HCT116 (cell line): ENCODE measurements around the gene SYNPR. TPM values are rescaled to one million over a fixed set of nuclear protein-coding genes. Genes with fewer than 3 reads are reported as not detected.

Source experiments
- ATAC-seq: fragments of 200-7000 bp; cut with Tn5 transposase; 2 replicates; pipeline ENCODE4 v1.9.1; 2020; ENCODE audit warnings: mild to moderate bottlenecking, moderate library complexity
- BruUV-seq: library from RNA; stranded (reverse); fragments of 400-500 nt; replicated peaks from 2 replicates; lab custom pipeline; 2021; lab: Mats Ljungman, UMichigan
- CTCF ChIA-PET: fragments of 300-600 bp; sonication (Branson Sonifier 250); formaldehyde crosslinking; loops from one replicate; lab custom pipeline; 2021; ENCODE audit warnings: antibody characterized with exemption; lab: Charles Lee
- POLR2A ChIA-PET: fragments of 300-600, 350-600 bp; sonication (Branson Sonifier 250); formaldehyde crosslinking; loops from one replicate; lab custom pipeline; 2021; ENCODE audit warnings: antibody characterized with exemption; lab: Charles Lee
- RAD21 ChIA-PET, 2 experiments: fragments of 300-600 bp; sonication (Branson Sonifier 250); formaldehyde crosslinking; loops; one replicate each; lab custom pipeline; 2023; ENCODE audit warnings: low total read pairs in 2 of 2; ENCODE audit not compliant: uncharacterized antibody in 2 of 2, unreplicated experiment in 2 of 2, low non-redundant PET in 1 of 2; lab: Charles Lee
- DNase-seq: peaks from one replicate; pipeline ENCODE4 v3.0.0-alpha.2; 2010; ENCODE audit warnings: low read depth, low spot score
- H2AFZ ChIP-seq: fragments of 200-600 bp; shearing (Covaris generic), sonication (generic); 2 replicates; pipeline ENCODE4 v1.6.1; 2017; ENCODE audit warnings: low read depth, mixed run types, mixed read lengths, antibody characterized with exemption, low read length; ENCODE audit not compliant: poor library complexity, severe bottlenecking
- H3K27ac ChIP-seq: 2 replicates; pipeline ENCODE4 v1.5.1; 2012; ENCODE audit warnings: low read depth, low read length
- H3K27me3 ChIP-seq: fragments of 200-600 bp; sonication (generic); 2 replicates; pipeline ENCODE4 v1.6.1; 2016; ENCODE audit warnings: mixed run types, low read length, mixed read lengths; ENCODE audit not compliant: insufficient read depth
- H3K36me3 ChIP-seq, 2 experiments: fragments of 200-500 bp in 1 of 2; fragments of 200-600 bp in 1 of 2; sonication (Bioruptor generic) in 1 of 2; sonication (generic) in 1 of 2; 2 replicates each; pipeline versions ENCODE4 v1.5.1 to v1.6.1; 2014 to 2016; ENCODE audit warnings: low read length in 2 of 2, inconsistent platforms in 1 of 2, mixed read lengths in 1 of 2, mixed run types in 1 of 2; ENCODE audit not compliant: insufficient read depth in 2 of 2, control insufficient read depth in 1 of 2
- H3K4me1 ChIP-seq, 2 experiments: fragments of 200-600 bp in 1 of 2; sonication (generic) in 1 of 2; 2 replicates each; pipeline versions ENCODE4 v1.5.1 to v1.6.1; 2012 to 2017; ENCODE audit warnings: low read length in 2 of 2, inconsistent platforms in 1 of 2, mild to moderate bottlenecking in 1 of 2, mixed read lengths in 1 of 2, mixed run types in 1 of 2, moderate library complexity in 1 of 2; ENCODE audit not compliant: insufficient read depth in 2 of 2, control insufficient read depth in 1 of 2
- H3K4me2 ChIP-seq: fragments of 200-600 bp; sonication (generic); 2 replicates; pipeline ENCODE4 v1.6.1; 2017; ENCODE audit warnings: mixed run types, low read length, mixed read lengths
- H3K4me3 ChIP-seq, 2 experiments: fragments of 200-600 bp in 1 of 2; sonication (generic) in 1 of 2; replicated peaks in 1 of 2; 2 replicates each; pipeline ENCODE4 v1.5.1; 2011 to 2016; ENCODE audit warnings: low read length in 2 of 2, control low read depth in 1 of 2, low read depth in 1 of 2, mild to moderate bottlenecking in 1 of 2, mixed read lengths in 1 of 2, mixed run types in 1 of 2
- H3K79me2 ChIP-seq: fragments of 200-600 bp; sonication (generic); 2 replicates; pipeline ENCODE4 v1.6.1; 2017; ENCODE audit warnings: mild to moderate bottlenecking, mixed run types, low read length, moderate library complexity, mixed read lengths; ENCODE audit not compliant: insufficient read depth
- H3K9ac ChIP-seq: fragments of 200-600 bp; sonication (generic); 2 replicates; pipeline ENCODE4 v1.6.1; 2016; ENCODE audit warnings: low read length, mixed read lengths
- H3K9me2 ChIP-seq: fragments of 200-600 bp; sonication (generic), shearing (Covaris generic); 2 replicates; pipeline ENCODE4 v1.6.1; 2017; ENCODE audit warnings: mixed run types, mild to moderate bottlenecking, moderate library complexity; ENCODE audit not compliant: insufficient read depth
- H3K9me3 ChIP-seq, 2 experiments: fragments of 200-500 bp in 1 of 2; fragments of 200-600 bp in 1 of 2; sonication (Bioruptor generic) in 1 of 2; sonication (generic) in 1 of 2; 2 replicates each; pipeline ENCODE4 v1.6.1; 2014 to 2017; ENCODE audit warnings: low read length in 2 of 2, mixed read lengths in 2 of 2, inconsistent platforms in 1 of 2, low read depth in 1 of 2, mild to moderate bottlenecking in 1 of 2, mixed run types in 1 of 2, moderate library complexity in 1 of 2; ENCODE audit not compliant: control insufficient read depth in 1 of 2, insufficient read depth in 1 of 2
- H4K20me1 ChIP-seq: fragments of 200-600 bp; sonication (generic), shearing (Covaris generic); 2 replicates; pipeline ENCODE4 v1.6.1; 2017; ENCODE audit warnings: mixed run types, mild to moderate bottlenecking, moderate library complexity; ENCODE audit not compliant: insufficient read depth
- CEBPB ChIP-seq: IDR thresholded peaks from 2 replicates; pipeline ENCODE4 v1.6.1; 2012; ENCODE audit warnings: low read depth
- CTCF ChIP-seq, 3 experiments: fragments of 200-600 bp in 1 of 3; sonication (generic) in 1 of 3; IDR thresholded peaks in 2 of 3; conservative IDR thresholded peaks in 1 of 3; 2 replicates each; pipeline ENCODE4 v1.5.1; 2012 to 2017; ENCODE audit warnings: low read depth in 2 of 3, low read length in 2 of 3, antibody characterized with exemption in 1 of 3, borderline replicate concordance in 1 of 3, control low read depth in 1 of 3, mild to moderate bottlenecking in 1 of 3, mixed read lengths in 1 of 3, mixed run types in 1 of 3, moderate library complexity in 1 of 3; ENCODE audit not compliant: insufficient read depth in 1 of 3
- ELF1 ChIP-seq: IDR thresholded peaks from 2 replicates; pipeline ENCODE4 v1.6.1; 2012; ENCODE audit warnings: low read depth, borderline replicate concordance
- EZH2 ChIP-seq: fragments of 200-600 bp; sonication (generic); IDR thresholded peaks from 2 replicates; pipeline ENCODE4 v1.6.1; 2017; ENCODE audit warnings: antibody characterized with exemption, mixed run types
- EZH2phosphoT487 ChIP-seq: fragments of 200-600 bp; IDR thresholded peaks from 2 replicates; pipeline ENCODE4 v1.6.1; 2018; ENCODE audit warnings: antibody characterized with exemption, borderline replicate concordance
- JUND ChIP-seq: IDR thresholded peaks from 2 replicates; pipeline ENCODE4 v1.6.1; 2012
- MAX ChIP-seq: IDR thresholded peaks from 2 replicates; pipeline ENCODE4 v1.6.1; 2012
- POLR2A ChIP-seq: IDR thresholded peaks from 2 replicates; pipeline ENCODE4 v1.7.0; 2011; ENCODE audit warnings: borderline replicate concordance; ENCODE audit not compliant: insufficient read depth, insufficient read length; ENCODE audit errors: extremely low read depth
- SIN3A ChIP-seq: IDR thresholded peaks from 2 replicates; pipeline ENCODE4 v1.6.1; 2012; ENCODE audit warnings: low read depth
- SRF ChIP-seq: IDR thresholded peaks from 2 replicates; pipeline ENCODE4 v1.6.1; 2012; ENCODE audit warnings: low read depth
- TCF7L2 ChIP-seq: IDR thresholded peaks from 2 replicates; pipeline ENCODE4 v1.7.0; 2011; ENCODE audit warnings: borderline replicate concordance, inconsistent platforms; ENCODE audit not compliant: insufficient read depth, insufficient read length; ENCODE audit errors: extremely low read depth
- YY1 ChIP-seq: IDR thresholded peaks from 2 replicates; pipeline ENCODE4 v1.6.1; 2011; ENCODE audit warnings: low read length, low read depth, moderate library complexity, mild to moderate bottlenecking; ENCODE audit not compliant: insufficient replicate concordance; ENCODE audit errors: extremely low read depth
- ZBTB33 ChIP-seq: IDR thresholded peaks from 2 replicates; pipeline ENCODE4 v1.6.1; 2011; ENCODE audit warnings: mild to moderate bottlenecking, low read length, moderate library complexity; ENCODE audit not compliant: insufficient replicate concordance; ENCODE audit errors: extremely low read depth
- ZNF274 ChIP-seq: fragments of 200-500 bp; sonication (Bioruptor generic); IDR thresholded peaks from 2 replicates; pipeline ENCODE4 v1.6.1; 2014; ENCODE audit warnings: mild to moderate bottlenecking, low read depth, low read length, inconsistent platforms
- intact Hi-C: fragments of 100-400 bp; cut with micrococcal nuclease; formaldehyde crosslinking; loops from 2 replicates; pipeline ENCODE4 v1.10.0; 2022
- total RNA-seq: library from RNA; stranded (reverse); gene quantifications from one replicate; pipeline ENCODE4 v1.2.1, GENCODE V29; 2021; ENCODE audit not compliant: unreplicated experiment

Gene SYNPR
- total RNA-seq, 1 experiment from 2014 or later = not detected

GRCh38 chr3:63508305-63508704 lies 230.2 kb downstream of the SYNPR start:
- Histone ChIP-seq H3K79me2 (no peaks in the 10 kb centered on the region), H3K27me3 (no peaks in the 10 kb centered on the region; the same call in 1 of the 2 replicates), H3K36me3 (no peaks in the 10 kb centered on the region), H2AFZ (no peak overlapping the region), H3K27ac (no peak overlapping the region), H4K20me1 (no peaks in the 10 kb centered on the region), H3K4me1 (no peaks in the 10 kb centered on the region), H3K4me2 (no peak overlapping the region), H3K9me2 (no peaks in the 10 kb centered on the region), H3K9ac (no peak overlapping the region), H3K4me3 (no peak overlapping the region), H3K9me3 (no peaks in the 10 kb centered on the region)
- ATAC-seq (no peak), DNase-seq (no peak)
- TF ChIP-seq ZNF274 (no peak), ZBTB33 (no peak), POLR2A (no peak), EZH2phosphoT487 (no peak), SIN3A (no peak), JUND (no peak), TCF7L2 (no peak)
- intact Hi-C loops = no loop called here
- POLR2A ChIA-PET = no interaction called here
- RAD21 ChIA-PET = no interaction called here
- CTCF ChIA-PET = no interaction called here
- BruUV-seq = no TSS peak

GRCh38 chr3:63508771-63509170 lies 230.7 kb downstream of the SYNPR start:
- Histone ChIP-seq H3K4me3 (no peak overlapping the region), H3K79me2 (no peaks in the 10 kb centered on the region), H3K36me3 (no peaks in the 10 kb centered on the region), H3K4me2 (no peak overlapping the region), H2AFZ (no peak overlapping the region), H3K9ac (no peak overlapping the region), H3K27me3 (peaks cover under 1% of the 10 kb centered on the region), H3K9me2 (no peaks in the 10 kb centered on the region), H3K4me1 (no peaks in the 10 kb centered on the region), H3K27ac (no peak overlapping the region), H4K20me1 (no peaks in the 10 kb centered on the region), H3K9me3 (no peaks in the 10 kb centered on the region)
- BruUV-seq = no TSS peak
- RAD21 ChIA-PET = no interaction called here
- DNase-seq (no peak), ATAC-seq (no peak)
- intact Hi-C loops = no loop called here
- CTCF ChIA-PET = no interaction called here
- POLR2A ChIA-PET = no interaction called here
- TF ChIP-seq EZH2 (no peak), YY1 (no peak), SIN3A (no peak), MAX (no peak), CEBPB (no peak), ELF1 (no peak), POLR2A (no peak), SRF (no peak), TCF7L2 (no peak), EZH2phosphoT487 (no peak), JUND (no peak), CTCF (IDR thresholded peaks at IDR 0.05 in 2 of 3, conservative IDR thresholded peaks at IDR 0.05 in 1 of 3; ENCODE audit: borderline replicate concordance in 1 of 3, insufficient read depth in 1 of 3, low read depth in 2 of 3, low read length in 2 of 3) (no peak)
